Measurements from ENCODE around the gene MEIS2. TPM values are rescaled to one million over a fixed set of nuclear protein-coding genes. Genes with fewer than 3 reads are reported as not detected.

Gene MEIS2
- total and polyA plus RNA-seq, 2 donors (not counting 3 experiments of a cell fraction or from before 2014, with no cell fraction given) = 22.5 to 26.2 TPM

DNA sequence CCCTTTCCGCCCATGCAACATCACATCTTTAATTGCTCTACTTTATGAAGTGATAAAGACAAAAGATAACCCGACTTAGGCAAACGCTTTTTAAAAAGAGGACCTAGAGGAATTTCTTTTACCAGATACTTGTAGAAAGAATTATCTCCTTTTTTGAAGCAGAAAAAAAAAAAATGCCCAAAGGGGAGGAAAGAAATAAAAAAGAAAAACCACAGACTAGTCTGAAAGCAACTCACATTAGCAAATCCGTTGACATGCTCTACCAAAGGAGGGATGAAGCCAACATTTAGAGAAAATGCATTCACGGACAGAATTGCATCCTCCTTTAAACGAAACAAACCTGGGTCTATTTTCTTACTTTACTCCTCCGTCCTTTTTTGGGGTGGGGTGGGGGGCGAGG is 213.6 kb downstream of the MEIS2 start:
- H3K9me3 ChIP-seq (replicated peaks; ENCODE audit: control insufficient read depth, insufficient read depth, low read length) = no peaks in the 10 kb centered on the region
- no peak overlapping the region for H3K9ac ChIP-seq (replicated peaks; ENCODE audit: extremely low read depth, insufficient read depth, low read length)
- FAIRE-seq (no peak), DNase-seq (ENCODE audit: low read depth, low spot score) (no peak)
- POLR2A ChIA-PET = no interaction called here
- peaks cover 3% of the 10 kb centered on the region for H4K20me1 ChIP-seq (replicated peaks; ENCODE audit: control insufficient read depth, extremely low read depth, insufficient read depth, low read length)
- intact Hi-C loops (cut with micrococcal nuclease) = no loop called here
- H3K9me1 ChIP-seq (replicated peaks; ENCODE audit: control insufficient read depth, extremely low read depth, insufficient read depth, low read length) = no peaks in the 10 kb centered on the region
- peaks cover 11% of the 10 kb centered on the region for H3K4me1 ChIP-seq (ENCODE audit: control insufficient read depth, extremely low read depth, insufficient read depth, low read length)
- no TSS peak for BruUV-seq (replicated peaks)
- no peak overlapping the region for H3K4me2 ChIP-seq (ENCODE audit: insufficient read depth, low read length)
- peaks cover 62 to 74% of the 10 kb centered on the region in 2 experiments for H3K27me3 ChIP-seq (ENCODE audit: control insufficient read depth in 2 of 2, insufficient read depth in 2 of 2, low read length in 2 of 2)
- H3K36me3 ChIP-seq (ENCODE audit: control insufficient read depth in 2 of 2, extremely low read depth in 1 of 2, insufficient read depth in 2 of 2, low read length in 2 of 2) = no peaks in the 10 kb centered on the region
- dilution Hi-C loops (cut with MboI; ENCODE audit: extremely low pct_ligation_motif_present, low sequenced_read_pairs) = no loop called here
- CTCF ChIA-PET = interaction anchor here (0.7 kb wide), 1 partner anchor 1470 kb away, joined by 3 read pairs; no protein-coding TSS in a partner anchor
- H3K27ac ChIP-seq (ENCODE audit: insufficient read depth, low read depth, low read length) = no peak overlapping the region
- H3K79me2 ChIP-seq (ENCODE audit: control insufficient read depth, insufficient read depth, low read length) = no peaks in the 10 kb centered on the region
- H2AFZ ChIP-seq (ENCODE audit: low read depth, low read length) = no peak overlapping the region
- TF ChIP-seq EZH2 (IDR thresholded peaks at IDR 0.05; ENCODE audit: borderline replicate concordance, low read depth, low read length, severe bottlenecking) (no peak), POLR2AphosphoS5 (IDR thresholded peaks at IDR 0.05; ENCODE audit: insufficient read depth, low read depth, low read length) (no peak), MYC (IDR thresholded peaks at IDR 0.05; ENCODE audit: low read depth, low read length) (no peak), JUN (IDR thresholded peaks at IDR 0.05; ENCODE audit: borderline replicate concordance, insufficient read depth, insufficient read length, low read depth) (no peak), POLR2A (IDR thresholded peaks at IDR 0.05; ENCODE audit: low read depth, low read length) (no peak)
- TF ChIP-seq, protein P1, sequence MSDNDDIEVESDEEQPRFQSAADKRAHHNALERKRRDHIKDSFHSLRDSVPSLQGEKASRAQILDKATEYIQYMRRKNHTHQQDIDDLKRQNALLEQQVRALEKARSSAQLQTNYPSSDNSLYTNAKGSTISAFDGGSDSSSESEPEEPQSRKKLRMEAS (IDR thresholded peaks at IDR 0.05; ENCODE audit: insufficient read depth, insufficient read length) = no peak
- TF ChIP-seq, protein P2, sequence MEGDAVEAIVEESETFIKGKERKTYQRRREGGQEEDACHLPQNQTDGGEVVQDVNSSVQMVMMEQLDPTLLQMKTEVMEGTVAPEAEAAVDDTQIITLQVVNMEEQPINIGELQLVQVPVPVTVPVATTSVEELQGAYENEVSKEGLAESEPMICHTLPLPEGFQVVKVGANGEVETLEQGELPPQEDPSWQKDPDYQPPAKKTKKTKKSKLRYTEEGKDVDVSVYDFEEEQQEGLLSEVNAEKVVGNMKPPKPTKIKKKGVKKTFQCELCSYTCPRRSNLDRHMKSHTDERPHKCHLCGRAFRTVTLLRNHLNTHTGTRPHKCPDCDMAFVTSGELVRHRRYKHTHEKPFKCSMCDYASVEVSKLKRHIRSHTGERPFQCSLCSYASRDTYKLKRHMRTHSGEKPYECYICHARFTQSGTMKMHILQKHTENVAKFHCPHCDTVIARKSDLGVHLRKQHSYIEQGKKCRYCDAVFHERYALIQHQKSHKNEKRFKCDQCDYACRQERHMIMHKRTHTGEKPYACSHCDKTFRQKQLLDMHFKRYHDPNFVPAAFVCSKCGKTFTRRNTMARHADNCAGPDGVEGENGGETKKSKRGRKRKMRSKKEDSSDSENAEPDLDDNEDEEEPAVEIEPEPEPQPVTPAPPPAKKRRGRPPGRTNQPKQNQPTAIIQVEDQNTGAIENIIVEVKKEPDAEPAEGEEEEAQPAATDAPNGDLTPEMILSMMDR (IDR thresholded peaks at IDR 0.05; ENCODE audit: extremely low read depth in 1 of 2, insufficient read depth in 1 of 2, low read depth in 1 of 2, low read length in 2 of 2) = no peak
- no peak overlapping the region for H3K4me3 ChIP-seq (replicated peaks in 1 of 3; ENCODE audit: insufficient read depth in 1 of 3, low read depth in 1 of 3, low read length in 3 of 3)
